Uterine smooth muscle cell (primary cell): ENCODE results near the gene N4BP2L2. TPM values are rescaled to one million over a fixed set of nuclear protein-coding genes. Genes with fewer than 3 reads are reported as not detected.

Experiments
- total RNA-seq: library from RNA; depleted of rRNA; stranded (reverse); fragments of >200 nt; gene quantifications from 2 replicates; pipeline ENCODE4 v1.2.3, GENCODE V29; 2014

N4BP2L2 gene
- 102 and 107 TPM in 2 replicates for total RNA-seq

DNA sequence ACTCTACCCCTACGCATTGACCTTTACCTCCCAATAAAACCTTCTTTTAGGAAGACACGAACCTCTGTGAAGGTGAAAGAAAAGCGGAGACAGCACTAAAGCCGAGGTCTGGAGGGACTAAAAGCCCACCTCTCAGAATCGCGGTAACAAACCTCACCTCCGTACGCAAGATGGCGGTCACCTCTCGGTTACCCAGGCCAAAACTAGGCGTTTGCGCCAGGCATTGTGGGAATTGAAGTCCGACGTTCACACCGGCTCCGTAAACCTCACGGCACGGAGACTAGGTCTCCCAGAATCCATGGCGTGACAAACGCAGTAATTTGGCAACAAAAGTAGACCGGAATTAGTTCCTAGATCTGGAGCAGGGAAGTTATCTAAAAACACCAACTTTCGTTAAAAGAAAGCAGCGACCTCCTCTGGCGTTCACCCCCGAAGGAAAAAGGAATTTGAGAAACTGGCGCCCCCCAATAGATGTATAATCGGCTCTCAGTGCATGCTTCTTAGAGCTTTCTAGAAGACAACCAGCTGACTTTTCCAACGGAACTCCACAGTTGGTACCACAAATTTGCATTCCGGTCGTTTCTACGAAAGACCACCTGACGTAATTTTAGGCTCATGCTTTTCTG is at the start of gene N4BP2L2:
TSS of gene N4BP2L2 (minus strand) at position 175 of the 626 bp plus-strand sequence. CDS start 1,768 bp downstream, outside the sequence.

GRCh38 chr13:32586080-32586900 is 47.7 kb upstream of the N4BP2L2 start, which contains the start of gene PDS5B:
PDS5B (plus strand) TSS chr13:32586452; CDS start chr13:32648773, 62,321 bp downstream.

DNA sequence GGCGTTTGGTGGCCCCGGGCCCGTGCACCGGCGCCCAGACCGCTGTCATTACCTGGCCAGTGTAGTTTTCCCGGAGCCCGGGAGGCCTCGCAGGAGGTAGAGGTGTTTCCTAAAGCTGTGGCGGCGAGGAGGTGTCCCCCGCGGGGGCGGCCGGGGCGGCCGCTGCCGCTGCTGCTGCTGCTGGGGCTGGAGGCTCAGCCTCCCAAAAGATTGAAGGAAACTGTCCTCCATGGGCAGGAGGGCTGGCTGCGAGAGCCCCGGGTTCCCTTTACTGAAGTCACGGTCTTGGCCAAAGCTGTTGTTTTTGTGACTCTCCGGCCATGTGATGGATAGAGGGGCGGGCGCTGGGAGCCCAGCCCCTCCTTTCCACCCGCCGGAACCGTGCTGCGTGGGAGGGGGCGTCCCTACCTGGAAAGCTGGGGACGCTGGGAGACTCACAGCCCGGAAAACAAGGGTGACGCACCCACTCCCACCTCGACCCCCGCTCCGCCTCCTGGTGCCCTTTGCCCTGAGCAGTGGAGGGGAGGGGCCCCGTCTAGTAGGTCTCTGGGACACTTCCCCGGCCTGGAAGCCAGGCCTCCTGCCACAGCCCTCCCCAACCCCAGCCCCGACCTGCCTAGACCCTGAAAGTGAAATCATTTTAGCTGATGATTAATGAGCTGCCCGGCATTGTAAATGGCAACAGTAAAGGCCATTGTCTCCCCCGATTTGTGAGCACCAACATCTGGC is 110.6 kb downstream of the N4BP2L2 start, which contains the start of gene N4BP2L1:
TSS of gene N4BP2L1 (minus strand) at position 279 of the 729 bp plus-strand sequence. CDS start at position 231, 48 bp downstream.

Other genes starting within 250 kb of the N4BP2L2 start
- not detected in 2 replicates for gene ZAR1L, start 223.4 kb downstream of the N4BP2L2 start, total RNA-seq
- 5.2 and 16.0 TPM in 2 replicates for gene BRCA2, start 223.3 kb downstream of the N4BP2L2 start, total RNA-seq
- 2.0 and 2.5 TPM in 2 replicates for gene N4BP2L1, start 110.7 kb downstream of the N4BP2L2 start, total RNA-seq
- 31.7 and 34.0 TPM in 2 replicates for gene PDS5B, start 47.7 kb upstream of the N4BP2L2 start, total RNA-seq